BJ (cell line): ENCODE data around the gene ATOH1. TPM values are rescaled to one million over a fixed set of nuclear protein-coding genes. Genes with fewer than 3 reads are reported as not detected.

ENCODE experiments used
- CTCF ChIA-PET: fragments of 350-600 bp; formaldehyde crosslinking; extraction: SDS; loops from one replicate; lab custom pipeline; 2021; ENCODE audit warnings: antibody characterized with exemption, inconsistent platforms; lab: Yijun Ruan, JAX
- POLR2A ChIA-PET: fragments of 300-600 bp; sonication (Branson Sonifier 250); formaldehyde crosslinking; extraction: SDS; loops from one replicate; lab custom pipeline; 2021; ENCODE audit warnings: antibody characterized with exemption; lab: Charles Lee
- DNase-seq: peaks from one replicate; pipeline ENCODE4 v3.0.0-alpha.2; 2011; ENCODE audit warnings: low read depth
- H3K27me3 ChIP-seq: 2 replicates; pipeline ENCODE4 v1.6.0; 2011; ENCODE audit warnings: low read length; ENCODE audit not compliant: control insufficient read depth, insufficient read depth
- H3K36me3 ChIP-seq: 2 replicates; pipeline ENCODE4 v1.5.1; 2011; ENCODE audit warnings: low read length; ENCODE audit not compliant: control insufficient read depth, insufficient read depth
- H3K4me3 ChIP-seq: 2 replicates; pipeline ENCODE4 v1.5.1; 2011; ENCODE audit warnings: low read depth, mild to moderate bottlenecking, control low read depth, low read length
- CTCF ChIP-seq: IDR thresholded peaks from 2 replicates; pipeline ENCODE4 v1.5.1; 2011; ENCODE audit warnings: low read depth, mild to moderate bottlenecking, control low read depth, inconsistent platforms, low read length, moderate library complexity; ENCODE audit not compliant: insufficient read depth
- polyA minus RNA-seq: library from RNA; depleted of rRNA, polyadenylated mRNA; stranded (reverse); fragments of >200 nt; gene quantifications from 2 replicates; pipeline ENCODE4 v1.2.3, GENCODE V29; 2011; rRNA and poly(A)+ RNA removed
- polyA plus RNA-seq: library from polyadenylated mRNA; depleted of rRNA; stranded (reverse); fragments of >200 nt; gene quantifications from 2 replicates; pipeline ENCODE4 v1.2.3, GENCODE V29; 2011; rRNA removed

The ATOH1 gene
- not detected in 2 replicates for polyA plus RNA-seq
- not detected in 2 replicates for polyA minus RNA-seq

GRCh38 chr4:93828332-93828994 is at the start of gene ATOH1:
TSS of gene ATOH1 (plus strand) at chr4:93828753. CDS start at chr4:93828927, 174 bp downstream.
- CTCF ChIA-PET: no interaction called here
- no peak for DNase-seq
- TF ChIP-seq CTCF: no peak
- Histone ChIP-seq H3K4me3 (no peak within 1 kb of the TSS), H3K36me3 (no peaks in the 10 kb centered on the region), H3K27me3 (peaks cover 22% of the 10 kb centered on the region)
- POLR2A ChIA-PET: no interaction called here

- no peak overlapping the region for H3K4me3 ChIP-seq
- ChIA-PET CTCF (no interaction called here), POLR2A (no interaction called here)
- H3K27me3 ChIP-seq: no peaks in the 10 kb centered on the region
- DNase-seq: no peak
- no peak for TF ChIP-seq CTCF
- H3K36me3 ChIP-seq: no peaks in the 10 kb centered on the region
These were observed 49.3 kb upstream of the ATOH1 start for GRCh38 chr4:93779228-93779627.

GRCh38 chr4:93780080-93780479 is 48.5 kb upstream of the ATOH1 start:
- Histone ChIP-seq H3K4me3 (no peak overlapping the region), H3K36me3 (no peaks in the 10 kb centered on the region), H3K27me3 (no peaks in the 10 kb centered on the region)
- DNase-seq: no peak
- ChIA-PET POLR2A (no interaction called here), CTCF (interaction anchor here (0.9 kb wide), 1 partner anchor 11 kb away, joined by 3 read pairs; no protein-coding TSS in a partner anchor)
- no peak for TF ChIP-seq CTCF

- DNase-seq: no peak
- CTCF ChIA-PET: no interaction called here
- POLR2A ChIA-PET: no interaction called here
- no peaks in the 10 kb centered on the region for H3K27me3 ChIP-seq
- H3K36me3 ChIP-seq: no peaks in the 10 kb centered on the region
- no peak overlapping the region for H3K4me3 ChIP-seq
- no peak for TF ChIP-seq CTCF
These were observed 47.4 kb upstream of the ATOH1 start for GRCh38 chr4:93781198-93781597.

GRCh38 chr4:93786149-93786548 is 42.4 kb upstream of the ATOH1 start:
- H3K27me3 ChIP-seq: no peaks in the 10 kb centered on the region
- CTCF ChIA-PET: interaction anchor here (0.6 kb wide), 1 partner anchor 12 kb away, joined by 3 read pairs; no protein-coding TSS in a partner anchor
- H3K4me3 ChIP-seq: no peak overlapping the region
- POLR2A ChIA-PET: no interaction called here
- no peaks in the 10 kb centered on the region for H3K36me3 ChIP-seq
- TF ChIP-seq CTCF: no peak
- no peak for DNase-seq
